Loucy (cell line): Measurements from ENCODE around the gene EEF1AKMT1.

Experiments used
- H2AFZ ChIP-seq: fragments of 200-600 bp; sonication (generic); 2 replicates; pipeline ENCODE4 v1.6.0; 2016; ENCODE audit warnings: antibody characterized with exemption, mild to moderate bottlenecking, low read length, moderate library complexity
- H3F3A ChIP-seq: fragments of 200-600 bp; 2 replicates; pipeline ENCODE4 v1.6.0; 2016; ENCODE audit warnings: antibody characterized with exemption, low read depth, mild to moderate bottlenecking
- H3K27me3 ChIP-seq: fragments of 200-600 bp; sonication (generic); 2 replicates; pipeline ENCODE4 v1.6.1; 2014; ENCODE audit warnings: low read length, mild to moderate bottlenecking; ENCODE audit not compliant: insufficient read depth, poor library complexity, severe bottlenecking
- H3K36me3 ChIP-seq: fragments of 200-600 bp; sonication (generic); 2 replicates; pipeline ENCODE4 v1.6.1; 2016; ENCODE audit warnings: low read length; ENCODE audit not compliant: insufficient read depth
- H3K4me1 ChIP-seq: fragments of 200-600 bp; sonication (generic); 2 replicates; pipeline ENCODE4 v1.5.1; 2014; ENCODE audit warnings: low read length, mild to moderate bottlenecking; ENCODE audit not compliant: insufficient read depth, poor library complexity, severe bottlenecking
- H3K4me2 ChIP-seq: fragments of 200-600 bp; sonication (generic); 2 replicates; pipeline ENCODE4 v1.6.0; 2014; ENCODE audit warnings: antibody characterized with exemption, low read length, low read depth, mild to moderate bottlenecking; ENCODE audit not compliant: poor library complexity, severe bottlenecking
- H3K4me3 ChIP-seq: fragments of 200-600 bp; sonication (generic); 2 replicates; pipeline ENCODE4 v1.5.1; 2014; ENCODE audit warnings: low read length, mild to moderate bottlenecking, mixed read lengths; ENCODE audit not compliant: poor library complexity, severe bottlenecking
- H3K79me2 ChIP-seq: fragments of 200-600 bp; sonication (generic); 2 replicates; pipeline ENCODE4 v1.6.1; 2014; ENCODE audit warnings: low read length; ENCODE audit not compliant: insufficient read depth
- H3K9ac ChIP-seq: fragments of 200-600 bp; sonication (generic); 2 replicates; pipeline ENCODE4 v1.6.0; 2014; ENCODE audit warnings: mild to moderate bottlenecking, low read depth, low read length, moderate library complexity; ENCODE audit not compliant: poor library complexity, severe bottlenecking
- H3K9me2 ChIP-seq: fragments of 200-600 bp; sonication (generic); replicated peaks from 2 replicates; pipeline ENCODE4 v1.6.1; 2016; ENCODE audit warnings: low read depth, low read length, mixed read lengths
- H3K9me3 ChIP-seq: fragments of 200-600 bp; sonication (generic); 2 replicates; pipeline ENCODE4 v1.6.1; 2014; ENCODE audit warnings: mild to moderate bottlenecking, antibody characterized with exemption, low read length, low read depth; ENCODE audit not compliant: insufficient read depth
- H4K20me1 ChIP-seq: fragments of 200-600 bp; sonication (generic); 2 replicates; pipeline ENCODE4 v1.6.0; 2014; ENCODE audit warnings: antibody characterized with exemption, low read length, mild to moderate bottlenecking; ENCODE audit not compliant: insufficient read depth, poor library complexity, severe bottlenecking
- CTCF ChIP-seq: fragments of 200-600 bp; sonication (generic); conservative IDR thresholded peaks from 2 replicates; pipeline ENCODE4 v1.5.1; 2014; ENCODE audit warnings: mild to moderate bottlenecking, antibody characterized with exemption, low read length
- EZH2phosphoT487 ChIP-seq: fragments of 200-600 bp; IDR thresholded peaks from 2 replicates; pipeline ENCODE4 v1.6.1; 2018; ENCODE audit warnings: antibody characterized with exemption, mild to moderate bottlenecking, moderate library complexity, borderline replicate concordance

The EEF1AKMT1 gene

GRCh38 chr13:20714161-20714560 is 59.6 kb downstream of the EEF1AKMT1 start:
- H3K36me3 ChIP-seq: no peaks in the 10 kb centered on the region
- H3K27me3 ChIP-seq: no peaks in the 10 kb centered on the region
- H2AFZ ChIP-seq: no peak overlapping the region
- no peak overlapping the region for H3K4me2 ChIP-seq
- peaks cover 3% of the 10 kb centered on the region for H3K4me1 ChIP-seq
- H4K20me1 ChIP-seq: no peaks in the 10 kb centered on the region
- H3K9me3 ChIP-seq: no peaks in the 10 kb centered on the region
- no peak for TF ChIP-seq CTCF
- TF ChIP-seq EZH2phosphoT487: no peak
- H3K9me2 ChIP-seq: no peaks in the 10 kb centered on the region
- H3K4me3 ChIP-seq: no peak overlapping the region
- H3F3A ChIP-seq: no peaks in the 10 kb centered on the region
- H3K79me2 ChIP-seq: no peaks in the 10 kb centered on the region
- H3K9ac ChIP-seq: no peak overlapping the region

GRCh38 chr13:20713751-20714150 is 60.0 kb downstream of the EEF1AKMT1 start:
- Histone ChIP-seq H4K20me1 (no peaks in the 10 kb centered on the region), H3K9me2 (no peaks in the 10 kb centered on the region), H3K36me3 (no peaks in the 10 kb centered on the region), H3F3A (no peaks in the 10 kb centered on the region), H3K9ac (no peak overlapping the region), H3K79me2 (no peaks in the 10 kb centered on the region), H3K4me3 (no peak overlapping the region), H3K4me1 (peaks cover 3% of the 10 kb centered on the region), H3K9me3 (no peaks in the 10 kb centered on the region), H3K4me2 (no peak overlapping the region), H2AFZ (peak overlapping the region; percentile 93; the same call in 1 of the 2 replicates), H3K27me3 (no peaks in the 10 kb centered on the region)
- no peak for TF ChIP-seq EZH2phosphoT487
- no peak for TF ChIP-seq CTCF

- Histone ChIP-seq H2AFZ (peak overlapping the region; percentile 93), H3K9ac (no peak overlapping the region), H3K9me2 (no peaks in the 10 kb centered on the region), H4K20me1 (no peaks in the 10 kb centered on the region), H3K36me3 (no peaks in the 10 kb centered on the region), H3F3A (no peaks in the 10 kb centered on the region), H3K4me2 (peak overlapping the region; percentile 70), H3K79me2 (no peaks in the 10 kb centered on the region), H3K4me1 (peaks cover 3% of the 10 kb centered on the region), H3K4me3 (peak overlapping the region; percentile 45), H3K27me3 (no peaks in the 10 kb centered on the region), H3K9me3 (no peaks in the 10 kb centered on the region)
- TF ChIP-seq CTCF (no peak), EZH2phosphoT487 (no peak)
Measured at GRCh38 chr13:20713014-20713376, 60.8 kb downstream of the EEF1AKMT1 start.
